HCT116 (cell line): ENCODE data around the gene NIPA2. TPM values are rescaled to one million over a fixed set of nuclear protein-coding genes. Genes with fewer than 3 reads are reported as not detected.
A peak's percentile ranks its signal among the peaks of the same experiment; 100 is the strongest.

Experiments used
- ATAC-seq: fragments of 200-7000 bp; cut with Tn5 transposase; 2 replicates; pipeline ENCODE4 v1.9.1; 2020; ENCODE audit warnings: mild to moderate bottlenecking, moderate library complexity
- BruUV-seq: library from RNA; stranded (reverse); fragments of 400-500 nt; replicated peaks from 2 replicates; lab custom pipeline; 2021; lab: Mats Ljungman, UMichigan
- CTCF ChIA-PET: fragments of 300-600 bp; sonication (Branson Sonifier 250); formaldehyde crosslinking; loops from one replicate; lab custom pipeline; 2021; ENCODE audit warnings: antibody characterized with exemption; lab: Charles Lee
- POLR2A ChIA-PET: fragments of 300-600, 350-600 bp; sonication (Branson Sonifier 250); formaldehyde crosslinking; loops from one replicate; lab custom pipeline; 2021; ENCODE audit warnings: antibody characterized with exemption; lab: Charles Lee
- RAD21 ChIA-PET, 2 experiments: fragments of 300-600 bp; sonication (Branson Sonifier 250); formaldehyde crosslinking; loops; one replicate each; lab custom pipeline; 2023; ENCODE audit warnings: low total read pairs in 2 of 2; ENCODE audit not compliant: uncharacterized antibody in 2 of 2, unreplicated experiment in 2 of 2, low non-redundant PET in 1 of 2; lab: Charles Lee
- DNase-seq: peaks from one replicate; pipeline ENCODE4 v3.0.0-alpha.2; 2010; ENCODE audit warnings: low read depth, low spot score
- H2AFZ ChIP-seq: fragments of 200-600 bp; shearing (Covaris generic), sonication (generic); 2 replicates; pipeline ENCODE4 v1.6.1; 2017; ENCODE audit warnings: low read depth, mixed run types, mixed read lengths, antibody characterized with exemption, low read length; ENCODE audit not compliant: poor library complexity, severe bottlenecking
- H3K27ac ChIP-seq: 2 replicates; pipeline ENCODE4 v1.5.1; 2012; ENCODE audit warnings: low read depth, low read length
- H3K27me3 ChIP-seq: fragments of 200-600 bp; sonication (generic); 2 replicates; pipeline ENCODE4 v1.6.1; 2016; ENCODE audit warnings: mixed run types, low read length, mixed read lengths; ENCODE audit not compliant: insufficient read depth
- H3K36me3 ChIP-seq, 2 experiments: fragments of 200-500 bp in 1 of 2; fragments of 200-600 bp in 1 of 2; sonication (Bioruptor generic) in 1 of 2; sonication (generic) in 1 of 2; 2 replicates each; pipeline versions ENCODE4 v1.5.1 to v1.6.1; 2014 to 2016; ENCODE audit warnings: low read length in 2 of 2, inconsistent platforms in 1 of 2, mixed read lengths in 1 of 2, mixed run types in 1 of 2; ENCODE audit not compliant: insufficient read depth in 2 of 2, control insufficient read depth in 1 of 2
- H3K4me1 ChIP-seq, 2 experiments: fragments of 200-600 bp in 1 of 2; sonication (generic) in 1 of 2; 2 replicates each; pipeline versions ENCODE4 v1.5.1 to v1.6.1; 2012 to 2017; ENCODE audit warnings: low read length in 2 of 2, inconsistent platforms in 1 of 2, mild to moderate bottlenecking in 1 of 2, mixed read lengths in 1 of 2, mixed run types in 1 of 2, moderate library complexity in 1 of 2; ENCODE audit not compliant: insufficient read depth in 2 of 2, control insufficient read depth in 1 of 2
- H3K4me2 ChIP-seq: fragments of 200-600 bp; sonication (generic); 2 replicates; pipeline ENCODE4 v1.6.1; 2017; ENCODE audit warnings: mixed run types, low read length, mixed read lengths
- H3K4me3 ChIP-seq, 2 experiments: fragments of 200-600 bp in 1 of 2; sonication (generic) in 1 of 2; replicated peaks in 1 of 2; 2 replicates each; pipeline ENCODE4 v1.5.1; 2011 to 2016; ENCODE audit warnings: low read length in 2 of 2, control low read depth in 1 of 2, low read depth in 1 of 2, mild to moderate bottlenecking in 1 of 2, mixed read lengths in 1 of 2, mixed run types in 1 of 2
- H3K79me2 ChIP-seq: fragments of 200-600 bp; sonication (generic); 2 replicates; pipeline ENCODE4 v1.6.1; 2017; ENCODE audit warnings: mild to moderate bottlenecking, mixed run types, low read length, moderate library complexity, mixed read lengths; ENCODE audit not compliant: insufficient read depth
- H3K9ac ChIP-seq: fragments of 200-600 bp; sonication (generic); 2 replicates; pipeline ENCODE4 v1.6.1; 2016; ENCODE audit warnings: low read length, mixed read lengths
- H3K9me2 ChIP-seq: fragments of 200-600 bp; sonication (generic), shearing (Covaris generic); 2 replicates; pipeline ENCODE4 v1.6.1; 2017; ENCODE audit warnings: mixed run types, mild to moderate bottlenecking, moderate library complexity; ENCODE audit not compliant: insufficient read depth
- H3K9me3 ChIP-seq, 2 experiments: fragments of 200-500 bp in 1 of 2; fragments of 200-600 bp in 1 of 2; sonication (Bioruptor generic) in 1 of 2; sonication (generic) in 1 of 2; 2 replicates each; pipeline ENCODE4 v1.6.1; 2014 to 2017; ENCODE audit warnings: low read length in 2 of 2, mixed read lengths in 2 of 2, inconsistent platforms in 1 of 2, low read depth in 1 of 2, mild to moderate bottlenecking in 1 of 2, mixed run types in 1 of 2, moderate library complexity in 1 of 2; ENCODE audit not compliant: control insufficient read depth in 1 of 2, insufficient read depth in 1 of 2
- H4K20me1 ChIP-seq: fragments of 200-600 bp; sonication (generic), shearing (Covaris generic); 2 replicates; pipeline ENCODE4 v1.6.1; 2017; ENCODE audit warnings: mixed run types, mild to moderate bottlenecking, moderate library complexity; ENCODE audit not compliant: insufficient read depth
- ATF3 ChIP-seq: IDR thresholded peaks from 2 replicates; pipeline ENCODE4 v1.6.1; 2012
- CBX3 ChIP-seq: IDR thresholded peaks from 2 replicates; pipeline ENCODE4 v1.6.1; 2012; ENCODE audit warnings: low read depth
- CTCF ChIP-seq, 3 experiments: fragments of 200-600 bp in 1 of 3; sonication (generic) in 1 of 3; IDR thresholded peaks in 2 of 3; conservative IDR thresholded peaks in 1 of 3; 2 replicates each; pipeline ENCODE4 v1.5.1; 2012 to 2017; ENCODE audit warnings: low read depth in 2 of 3, low read length in 2 of 3, antibody characterized with exemption in 1 of 3, borderline replicate concordance in 1 of 3, control low read depth in 1 of 3, mild to moderate bottlenecking in 1 of 3, mixed read lengths in 1 of 3, mixed run types in 1 of 3, moderate library complexity in 1 of 3; ENCODE audit not compliant: insufficient read depth in 1 of 3
- EZH2 ChIP-seq: fragments of 200-600 bp; sonication (generic); IDR thresholded peaks from 2 replicates; pipeline ENCODE4 v1.6.1; 2017; ENCODE audit warnings: antibody characterized with exemption, mixed run types
- FOSL1 ChIP-seq: IDR thresholded peaks from 2 replicates; pipeline ENCODE4 v1.6.1; 2012; ENCODE audit warnings: low read depth
- JUND ChIP-seq: IDR thresholded peaks from 2 replicates; pipeline ENCODE4 v1.6.1; 2012
- MAX ChIP-seq: IDR thresholded peaks from 2 replicates; pipeline ENCODE4 v1.6.1; 2012
- POLR2A ChIP-seq: IDR thresholded peaks from 2 replicates; pipeline ENCODE4 v1.7.0; 2011; ENCODE audit warnings: borderline replicate concordance; ENCODE audit not compliant: insufficient read depth, insufficient read length; ENCODE audit errors: extremely low read depth
- POLR2AphosphoS5 ChIP-seq: IDR thresholded peaks from 2 replicates; pipeline ENCODE4 v1.6.1; 2011; ENCODE audit warnings: mild to moderate bottlenecking, low read depth, low read length, moderate library complexity
- RAD21 ChIP-seq: IDR thresholded peaks from 2 replicates; pipeline ENCODE4 v1.6.1; 2012; ENCODE audit warnings: low read depth, mild to moderate bottlenecking
- SIN3A ChIP-seq: IDR thresholded peaks from 2 replicates; pipeline ENCODE4 v1.6.1; 2012; ENCODE audit warnings: low read depth
- SP1 ChIP-seq: IDR thresholded peaks from 2 replicates; pipeline ENCODE4 v1.6.1; 2012; ENCODE audit warnings: low read depth
- SRF ChIP-seq: IDR thresholded peaks from 2 replicates; pipeline ENCODE4 v1.6.1; 2012; ENCODE audit warnings: low read depth
- TCF7L2 ChIP-seq: IDR thresholded peaks from 2 replicates; pipeline ENCODE4 v1.7.0; 2011; ENCODE audit warnings: borderline replicate concordance, inconsistent platforms; ENCODE audit not compliant: insufficient read depth, insufficient read length; ENCODE audit errors: extremely low read depth
- YY1 ChIP-seq: IDR thresholded peaks from 2 replicates; pipeline ENCODE4 v1.6.1; 2011; ENCODE audit warnings: low read length, low read depth, moderate library complexity, mild to moderate bottlenecking; ENCODE audit not compliant: insufficient replicate concordance; ENCODE audit errors: extremely low read depth
- ZBTB33 ChIP-seq: IDR thresholded peaks from 2 replicates; pipeline ENCODE4 v1.6.1; 2011; ENCODE audit warnings: mild to moderate bottlenecking, low read length, moderate library complexity; ENCODE audit not compliant: insufficient replicate concordance; ENCODE audit errors: extremely low read depth
- ZFX ChIP-seq: fragments of 450-650 bp; IDR thresholded peaks from 2 replicates; pipeline ENCODE4 v1.6.1; 2017
- ZNF274 ChIP-seq: fragments of 200-500 bp; sonication (Bioruptor generic); IDR thresholded peaks from 2 replicates; pipeline ENCODE4 v1.6.1; 2014; ENCODE audit warnings: mild to moderate bottlenecking, low read depth, low read length, inconsistent platforms
- intact Hi-C: fragments of 100-400 bp; cut with micrococcal nuclease; formaldehyde crosslinking; loops from 2 replicates; pipeline ENCODE4 v1.10.0; 2022
- total RNA-seq: library from RNA; stranded (reverse); gene quantifications from one replicate; pipeline ENCODE4 v1.2.1, GENCODE V29; 2021; ENCODE audit not compliant: unreplicated experiment

Gene NIPA2
- total RNA-seq, 1 experiment from 2014 or later = 54.4 TPM

GRCh38 chr15:22895465-22896190 lies 57.2 kb downstream of the NIPA2 start (continued):
- TF ChIP-seq ZBTB33 (no peak), CTCF (IDR thresholded peaks at IDR 0.05 in 2 of 3, conservative IDR thresholded peaks at IDR 0.05 in 1 of 3; ENCODE audit: borderline replicate concordance in 1 of 3, insufficient read depth in 1 of 3, low read depth in 2 of 3, low read length in 2 of 3) (no peak), SP1 (peak; percentile 70; the same call in 1 of the 2 replicates), YY1 (no peak), JUND (peak; percentile 65), ATF3 (no peak), ZFX (no peak), MAX (peak; percentile 58; the same call in 1 of the 2 replicates)

GRCh38 chr15:22902046-22902445 lies 63.6 kb downstream of the NIPA2 start:
- Histone ChIP-seq H4K20me1 (no peaks in the 10 kb centered on the region), H3K27me3 (no peaks in the 10 kb centered on the region), H3K27ac (no peak overlapping the region), H3K9me2 (no peaks in the 10 kb centered on the region), H3K9me3 (no peaks in the 10 kb centered on the region), H3K79me2 (no peaks in the 10 kb centered on the region), H3K4me2 (no peak overlapping the region), H3K9ac (no peak overlapping the region), H3K4me3 (no peak overlapping the region), H3K36me3 (peaks cover 8 to 20% of the 10 kb centered on the region in 2 experiments; a peak in 2 of 4 replicates), H2AFZ (no peak overlapping the region), H3K4me1 (no peaks in the 10 kb centered on the region)
- no peak for ATAC-seq
- DNase-seq = no peak
- ChIA-PET POLR2A (no interaction called here), CTCF (no interaction called here), RAD21 (no interaction called here)
- no TSS peak for BruUV-seq
- intact Hi-C loops = no loop called here
- TF ChIP-seq ZNF274 (no peak), TCF7L2 (no peak), RAD21 (no peak), SIN3A (no peak), EZH2 (no peak), FOSL1 (no peak), CBX3 (no peak), ZBTB33 (no peak), ATF3 (no peak), POLR2A (no peak), SRF (no peak), POLR2AphosphoS5 (no peak)
